ENCODE measurements around the gene PDIK1L.

Gene PDIK1L

DNA sequence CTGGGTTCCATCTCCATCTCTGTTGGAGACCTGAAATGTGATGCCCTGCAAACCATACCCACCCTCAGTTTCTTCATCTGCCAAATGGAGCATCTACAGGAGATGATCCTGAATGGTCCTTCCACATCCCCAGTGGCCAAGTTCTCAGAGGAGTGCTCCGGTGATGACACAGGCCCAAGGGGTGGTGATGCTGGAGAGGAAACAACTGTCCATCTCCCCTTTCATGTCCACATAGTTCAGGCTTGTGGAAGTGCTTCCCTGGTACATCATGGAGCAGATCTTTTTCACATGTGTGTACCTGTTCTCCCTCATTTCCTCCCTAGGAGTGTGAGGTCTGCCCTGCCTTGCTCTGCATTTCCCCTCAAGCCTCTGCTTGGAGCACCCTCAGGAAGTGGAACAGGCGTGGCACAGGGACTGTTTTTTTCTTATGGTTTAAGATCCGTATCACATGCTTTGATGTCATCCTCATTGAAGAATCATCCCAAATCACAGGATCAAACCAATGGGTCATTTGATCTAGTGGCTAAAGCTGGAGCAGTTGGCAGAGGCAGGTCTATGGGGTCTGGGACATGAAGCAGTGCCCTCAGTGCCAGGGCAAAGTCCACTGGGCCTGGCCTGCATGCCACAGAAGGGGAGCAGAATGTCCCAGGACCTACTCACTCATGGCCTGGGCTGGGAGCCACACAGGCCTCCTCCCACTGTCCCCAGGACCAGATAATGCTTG is 36.0 kb upstream of the PDIK1L start:
- Histone ChIP-seq H3K9ac (no peak overlapping the region), H3K4me2 (peak overlapping the region; percentile 1 to 54 (median 40); a peak in 16 of 22 replicates), H3K4me3 (no peak overlapping the region), H3K27ac (no peak overlapping the region), H4K20me1 (no peaks in the 10 kb centered on the region), H3K27me3 (no peaks in the 10 kb centered on the region), H3K36me3 (no peaks in the 10 kb centered on the region), H3K9me3 (replicated peaks in 1 of 11) (no peaks in the 10 kb centered on the region), H3K4me1 (peaks cover 21 to 38% (median 29%) of the 10 kb centered on the region in 10 experiments)
- TF ChIP-seq Cebpa-rat (IDR thresholded peaks at IDR 0.05): no peak

DNA sequence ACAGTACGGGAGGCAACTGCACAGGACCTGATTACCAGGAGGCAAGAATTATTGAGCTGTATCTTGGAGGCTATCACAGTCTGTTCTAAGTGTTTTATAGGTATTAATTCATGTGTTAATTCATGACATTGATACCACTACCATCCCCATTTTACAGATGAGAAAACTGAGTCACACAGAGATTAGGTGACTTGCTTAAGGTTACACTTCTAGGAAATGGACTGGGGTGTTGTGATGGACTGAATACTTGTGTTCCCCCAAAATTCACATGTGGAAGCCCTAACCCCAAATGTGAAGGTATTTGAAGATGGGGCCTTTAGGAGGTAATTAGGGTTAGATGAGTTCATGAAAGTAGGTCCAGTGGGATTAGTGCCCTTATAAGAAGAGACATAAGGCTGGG is 34.1 kb upstream of the PDIK1L start:
- Histone ChIP-seq H3K4me3 (no peak overlapping the region), H3K9me3 (replicated peaks in 1 of 11) (no peaks in the 10 kb centered on the region), H3K4me1 (peaks cover 29 to 54% (median 42%) of the 10 kb centered on the region in 10 experiments), H3K36me3 (no peaks in the 10 kb centered on the region), H3K27ac (no peak overlapping the region), H4K20me1 (no peaks in the 10 kb centered on the region), H3K9ac (no peak overlapping the region), H3K27me3 (no peaks in the 10 kb centered on the region), H3K4me2 (no peak overlapping the region)
- no peak for TF ChIP-seq Cebpa-rat (IDR thresholded peaks at IDR 0.05)

DNA sequence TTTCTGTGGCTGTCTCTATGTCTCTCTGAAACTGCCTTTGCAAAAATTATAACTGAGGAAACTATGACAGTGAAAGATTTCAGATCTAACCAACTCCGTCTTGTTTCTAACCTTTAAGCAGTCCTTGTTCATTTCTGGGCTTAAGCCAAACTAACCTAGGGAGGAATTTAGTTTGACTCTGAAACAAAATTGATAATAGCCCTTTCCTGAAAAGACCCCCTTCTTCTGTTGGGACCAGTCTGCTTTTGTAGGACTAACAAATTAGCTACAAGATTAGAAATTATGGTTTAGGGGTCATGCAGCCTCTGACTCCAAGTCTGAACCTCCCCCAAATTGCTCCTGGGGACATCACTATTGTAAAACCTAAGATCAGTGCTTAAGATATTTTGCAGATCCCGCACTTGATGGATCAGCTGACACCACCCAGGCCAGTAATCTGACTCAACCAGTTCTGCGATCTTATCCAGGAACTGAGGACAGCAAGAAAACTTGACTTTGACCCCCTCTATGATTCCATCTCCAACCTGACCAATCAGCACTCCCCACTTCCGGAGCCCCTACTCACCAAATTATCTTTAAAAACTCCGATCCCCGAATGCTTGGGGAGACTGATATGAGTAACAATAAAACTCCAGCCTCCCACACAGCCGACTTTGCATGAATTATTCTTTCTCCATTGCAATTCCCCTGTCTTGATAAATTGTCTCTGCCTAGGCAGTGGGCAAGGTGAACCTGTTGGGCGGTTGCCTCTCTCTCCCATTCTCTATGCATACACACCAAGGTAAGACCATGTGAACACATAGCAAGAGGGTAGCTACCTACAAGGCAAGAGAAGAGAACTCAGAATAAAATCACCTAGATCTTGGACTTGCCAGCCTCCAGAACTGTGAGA is 33.1 kb upstream of the PDIK1L start:
- no peak for TF ChIP-seq Cebpa-rat (IDR thresholded peaks at IDR 0.05)
- Histone ChIP-seq H3K27ac (peak overlapping the region in 7 of 11 experiments; percentile 46 to 75 (median 60); a peak in 12 of 22 replicates), H4K20me1 (no peaks in the 10 kb centered on the region), H3K9ac (peak overlapping the region in 6 of 11 experiments; percentile 32 to 68 (median 52); a peak in 10 of 22 replicates), H3K4me3 (no peak overlapping the region), H3K4me1 (peaks cover 29 to 54% (median 45%) of the 10 kb centered on the region in 10 experiments), H3K9me3 (replicated peaks in 1 of 11) (no peaks in the 10 kb centered on the region), H3K27me3 (no peaks in the 10 kb centered on the region), H3K4me2 (peak overlapping the region in 9 of 11 experiments; percentile 44 to 86 (median 66); a peak in 17 of 22 replicates), H3K36me3 (no peaks in the 10 kb centered on the region)

DNA sequence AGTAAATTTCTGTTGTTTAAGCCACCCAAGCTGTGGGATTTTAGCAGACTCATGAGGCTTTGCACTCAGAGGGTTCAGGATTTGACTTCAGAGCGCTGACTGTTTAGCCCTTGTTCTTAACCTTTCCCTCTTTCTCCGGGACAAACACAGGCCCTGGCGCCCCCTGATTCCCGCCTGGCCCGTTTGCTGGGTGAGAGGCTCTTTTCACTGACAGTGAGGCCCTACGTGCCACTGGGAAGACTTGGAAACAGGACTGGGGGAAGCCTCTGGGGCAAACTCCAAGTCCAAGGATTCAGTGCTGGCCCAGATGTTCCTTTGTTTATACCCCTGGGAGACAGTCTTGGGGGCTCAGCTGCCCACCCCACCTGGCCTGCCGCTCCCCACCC is 32.5 kb upstream of the PDIK1L start:
- peak overlapping the region in 10 of 11 experiments; percentile 44 to 86 (median 66); a peak in 19 of 22 replicates for H3K4me2 ChIP-seq
- no peak for TF ChIP-seq Cebpa-rat (IDR thresholded peaks at IDR 0.05)
- H3K9me3 ChIP-seq (replicated peaks in 1 of 11): no peaks in the 10 kb centered on the region
- H3K4me3 ChIP-seq: peak overlapping the region in 1 of 10 experiments; percentile 25; a peak in 1 of 20 replicates
- H3K4me1 ChIP-seq: peaks cover 29 to 54% (median 45%) of the 10 kb centered on the region in 10 experiments
- H3K36me3 ChIP-seq: no peaks in the 10 kb centered on the region
- no peaks in the 10 kb centered on the region for H4K20me1 ChIP-seq
- H3K27ac ChIP-seq: peak overlapping the region in 7 of 11 experiments; percentile 46 to 75 (median 60); a peak in 13 of 22 replicates
- H3K27me3 ChIP-seq: no peaks in the 10 kb centered on the region
- H3K9ac ChIP-seq: peak overlapping the region in 6 of 11 experiments; percentile 32 to 68 (median 52); a peak in 11 of 22 replicates

DNA sequence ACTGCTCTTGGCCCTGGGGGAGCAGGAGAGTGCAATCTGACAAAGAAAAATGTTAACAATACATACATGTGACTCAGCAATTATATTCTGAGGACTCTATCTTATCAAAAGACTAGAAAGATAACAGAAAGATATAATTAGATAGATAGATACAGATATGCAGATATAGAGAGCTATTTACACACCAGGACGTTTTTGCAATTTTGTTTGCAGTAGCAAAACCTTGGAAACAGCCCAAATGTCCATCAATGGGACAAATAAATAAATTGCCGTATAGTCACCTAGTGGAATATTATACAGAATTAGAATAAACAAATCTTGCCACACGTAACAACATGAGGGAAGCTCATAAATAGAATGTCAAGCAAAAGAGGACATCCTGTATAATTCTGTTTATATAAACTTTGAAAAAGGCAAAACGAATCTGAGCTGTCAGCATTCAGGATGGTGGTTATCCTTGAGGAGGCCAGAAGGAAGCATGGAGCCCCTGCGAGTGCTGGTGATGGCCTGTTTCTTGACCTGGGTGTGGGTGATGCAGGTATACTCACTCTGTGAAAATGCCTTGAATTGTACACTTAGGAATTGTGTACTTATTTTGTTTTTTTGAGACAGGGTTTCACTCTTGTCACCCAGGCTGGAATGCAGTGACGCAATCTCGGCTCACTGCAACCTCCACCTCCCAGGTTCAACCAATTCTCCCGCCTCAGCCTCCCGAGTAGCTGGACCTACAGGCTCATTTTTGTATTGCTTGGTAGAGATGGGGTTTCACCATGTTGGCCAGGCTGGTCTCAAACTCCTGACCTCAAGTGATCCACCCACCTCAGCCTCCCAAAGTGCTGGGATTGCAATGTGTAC is 31.4 kb upstream of the PDIK1L start:
- peaks cover 29 to 52% (median 45%) of the 10 kb centered on the region in 10 experiments for H3K4me1 ChIP-seq

DNA sequence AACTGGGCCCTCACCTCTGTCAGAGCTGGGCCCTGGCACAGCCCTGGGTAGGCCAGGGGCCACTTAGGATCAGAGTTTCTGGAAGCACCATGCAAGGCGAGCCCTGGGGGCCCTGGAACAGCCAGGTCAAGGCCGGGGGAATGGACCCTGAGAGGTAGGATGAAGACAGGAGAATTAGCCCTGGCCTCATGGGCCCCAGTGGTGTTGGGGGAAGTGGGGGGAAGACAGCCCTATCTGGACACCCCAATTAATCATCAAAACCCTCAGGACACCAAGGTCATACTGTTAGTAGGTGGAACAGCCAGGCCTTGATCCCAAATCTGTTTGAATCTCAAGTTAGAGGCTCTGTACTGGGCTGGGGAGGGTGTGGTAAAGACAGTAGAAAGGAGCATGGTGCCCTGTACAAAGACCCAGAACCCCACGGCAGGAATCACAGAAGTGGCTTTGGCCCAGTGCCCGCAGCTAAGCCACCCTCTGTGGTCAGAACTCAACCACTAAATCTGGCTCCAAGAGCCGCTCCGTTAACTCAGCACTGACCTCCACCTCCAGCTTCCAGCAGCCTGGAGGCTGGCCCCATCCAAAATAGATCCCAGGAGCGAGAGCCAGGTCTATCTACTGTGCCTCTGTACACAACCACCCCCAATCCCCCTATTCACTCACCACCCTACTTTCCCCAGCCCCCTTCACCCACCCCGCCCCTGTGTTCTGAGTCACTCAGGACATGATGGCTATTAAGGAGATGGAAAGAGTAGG is 30.2 kb upstream of the PDIK1L start:
- Histone ChIP-seq H3K4me1 (peaks cover 21 to 43% (median 37%) of the 10 kb centered on the region in 10 experiments), H3K27ac (peak overlapping the region in 4 of 11 experiments; percentile 5 to 60 (median 30); a peak in 5 of 22 replicates), H3K9me3 (replicated peaks in 1 of 11) (no peaks in the 10 kb centered on the region), H3K4me3 (no peak overlapping the region), H3K27me3 (no peaks in the 10 kb centered on the region), H3K9ac (no peak overlapping the region), H4K20me1 (no peaks in the 10 kb centered on the region), H3K4me2 (peak overlapping the region; percentile 49 to 86 (median 64)), H3K36me3 (no peaks in the 10 kb centered on the region)
- no peak for TF ChIP-seq Cebpa-rat (IDR thresholded peaks at IDR 0.05)

More for the DNA sequence above, 31.4 kb upstream of the PDIK1L start:
- H3K27me3 ChIP-seq: no peaks in the 10 kb centered on the region
- no peaks in the 10 kb centered on the region for H3K36me3 ChIP-seq
- H4K20me1 ChIP-seq: no peaks in the 10 kb centered on the region
- peak overlapping the region in 6 of 11 experiments; percentile 46 to 75 (median 64); a peak in 12 of 22 replicates for H3K27ac ChIP-seq
- H3K4me2 ChIP-seq: peak overlapping the region; percentile 16 to 86 (median 65)
- no peaks in the 10 kb centered on the region for H3K9me3 ChIP-seq (replicated peaks in 1 of 11)
- peak overlapping the region in 1 of 10 experiments; percentile 25; a peak in 1 of 20 replicates for H3K4me3 ChIP-seq
- peak overlapping the region in 6 of 11 experiments; percentile 32 to 68 (median 52); a peak in 7 of 22 replicates for H3K9ac ChIP-seq
- TF ChIP-seq Cebpa-rat (IDR thresholded peaks at IDR 0.05): peak in 4 of 11 experiments; percentile 30 to 69 (median 50); a peak in 4 of 22 replicates

DNA sequence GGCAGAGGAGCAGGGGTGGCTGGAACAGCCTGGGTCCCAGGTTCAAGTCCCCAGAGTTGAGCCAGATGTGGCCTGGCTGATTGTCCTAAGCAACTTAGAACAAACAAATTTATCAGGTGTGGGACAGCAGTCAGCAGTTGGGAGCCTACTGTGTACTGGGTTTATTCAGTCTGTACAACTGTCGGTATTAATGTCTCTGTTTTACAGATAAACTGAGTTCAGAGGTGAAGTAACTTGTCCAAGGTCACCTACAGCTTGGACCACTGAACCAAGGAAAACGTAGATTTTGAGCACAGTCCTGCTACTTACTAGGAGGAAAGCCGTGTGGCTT is 29.6 kb upstream of the PDIK1L start:
- H3K4me1 ChIP-seq: peaks cover 21 to 43% (median 37%) of the 10 kb centered on the region in 10 experiments
- peak overlapping the region in 5 of 11 experiments; percentile 49 to 86 (median 74); a peak in 6 of 22 replicates for H3K4me2 ChIP-seq
- H3K36me3 ChIP-seq: no peaks in the 10 kb centered on the region
- no peaks in the 10 kb centered on the region for H3K27me3 ChIP-seq
- no peak overlapping the region for H3K27ac ChIP-seq
- H3K9me3 ChIP-seq (replicated peaks in 1 of 11): no peaks in the 10 kb centered on the region
- H4K20me1 ChIP-seq: no peaks in the 10 kb centered on the region
- H3K4me3 ChIP-seq: no peak overlapping the region
- no peak overlapping the region for H3K9ac ChIP-seq
- no peak for TF ChIP-seq Cebpa-rat (IDR thresholded peaks at IDR 0.05)

DNA sequence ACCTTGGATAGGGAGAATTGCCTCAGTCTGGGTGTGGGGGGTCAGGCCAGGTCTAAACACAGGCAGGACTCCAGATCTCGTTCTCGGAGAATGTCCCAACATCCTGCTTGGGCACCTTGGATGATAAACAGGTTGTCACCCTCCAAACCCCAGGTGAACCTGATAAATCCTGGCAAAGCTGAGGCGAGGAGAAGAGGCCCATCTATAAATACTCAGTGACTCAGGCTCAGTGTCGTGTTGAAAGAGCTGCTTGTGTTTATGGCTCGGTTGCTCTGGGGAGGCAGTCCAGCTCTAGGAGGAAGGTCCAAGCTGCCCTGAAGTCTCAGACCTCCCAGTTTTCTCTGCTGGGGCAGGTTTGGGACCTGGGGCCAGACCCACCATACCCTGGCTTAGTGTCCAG is 28.4 kb upstream of the PDIK1L start:
- Histone ChIP-seq H3K9me3 (replicated peaks in 1 of 11) (no peaks in the 10 kb centered on the region), H3K27ac (no peak overlapping the region), H3K9ac (no peak overlapping the region), H3K27me3 (no peaks in the 10 kb centered on the region), H3K4me2 (no peak overlapping the region), H3K4me3 (no peak overlapping the region), H3K4me1 (peaks cover 21 to 41% (median 37%) of the 10 kb centered on the region in 10 experiments), H3K36me3 (no peaks in the 10 kb centered on the region), H4K20me1 (no peaks in the 10 kb centered on the region)
- no peak for TF ChIP-seq Cebpa-rat (IDR thresholded peaks at IDR 0.05)
